Measurements from ENCODE around the gene IGFBP7. TPM values are rescaled to one million over a fixed set of nuclear protein-coding genes. Genes with fewer than 3 reads are reported as not detected.

Gene IGFBP7
- total and polyA plus RNA-seq, 4 experiments from 2014 or later = not detected

- no peak for DNase-seq
- ChIA-PET POLR2A (ENCODE audit: partially characterized antibody) (no interaction called here), CTCF (ENCODE audit: partially characterized antibody) (no interaction called here)
- Mint-ChIP-seq H3K27ac (no peak overlapping the region), H3K36me3 (no peaks in the 10 kb centered on the region), H3K4me3 (no peak overlapping the region), H3K9me3 (peaks cover 0 to 3% (median 0%) of the 10 kb centered on the region in 8 donors), H3K27me3 (peaks cover 16 to 17% of the 10 kb centered on the region in 2 donors), H3K4me1 (no peaks in the 10 kb centered on the region)
- intact Hi-C loops (cut with micrococcal nuclease) = no loop called here
- Histone ChIP-seq H3K4me3 (ENCODE audit: low read length in 2 of 2) (no peak overlapping the region), H3K36me3 (ENCODE audit: insufficient read depth, low read length) (no peaks in the 10 kb centered on the region), H3K27ac (ENCODE audit: low read depth, low read length) (no peak overlapping the region), H3K9me3 (ENCODE audit: control insufficient read depth in 1 of 2, low read length in 2 of 2) (no peaks in the 10 kb centered on the region), H3K4me1 (ENCODE audit: insufficient read depth, low read length) (no peaks in the 10 kb centered on the region), H3K27me3 (ENCODE audit: insufficient read depth, low read length) (no peaks in the 10 kb centered on the region)
Observed at GRCh38 chr4:57078685-57079521, 31.3 kb downstream of the IGFBP7 start.

DNA sequence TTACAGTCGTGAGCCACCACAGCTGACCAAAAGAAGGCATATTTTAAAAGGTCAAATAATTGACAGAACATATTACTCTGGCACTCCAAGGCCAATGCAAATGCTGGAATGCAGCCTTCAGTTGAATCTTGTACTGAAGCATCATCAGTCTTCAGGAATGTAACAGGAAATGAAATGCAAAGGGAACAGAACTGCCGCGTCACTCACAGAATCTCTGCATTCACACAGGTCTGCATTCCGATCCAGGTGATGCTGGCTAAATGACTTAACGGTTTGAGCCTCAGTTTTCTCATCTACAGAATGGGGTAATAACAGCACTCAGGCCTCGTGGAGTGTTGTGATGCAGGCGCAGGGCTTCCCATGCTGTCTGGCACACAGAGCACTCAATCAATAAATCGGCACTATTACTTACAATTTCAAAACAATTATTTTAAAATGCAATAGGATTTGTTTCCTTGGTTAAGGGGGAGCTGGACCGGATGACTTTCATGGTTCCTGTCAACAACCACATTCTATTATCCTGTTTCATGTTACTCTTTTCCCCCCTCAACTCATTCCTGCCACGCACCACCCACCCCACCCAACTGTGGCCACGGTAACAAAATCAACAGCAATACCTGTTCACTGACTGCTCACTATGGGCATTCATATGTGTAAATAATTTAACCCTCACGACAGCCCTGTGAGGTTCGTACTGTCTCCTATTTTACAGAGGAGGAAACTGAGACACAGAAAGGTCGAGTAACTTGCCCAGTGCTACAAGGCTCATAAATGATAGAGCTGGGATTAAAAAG is 32.4 kb downstream of the IGFBP7 start:
- H3K27ac ChIP-seq (ENCODE audit: low read depth, low read length) = no peak overlapping the region
- H3K27ac Mint-ChIP-seq = no peak overlapping the region
- H3K36me3 Mint-ChIP-seq = no peaks in the 10 kb centered on the region
- H3K4me3 ChIP-seq (ENCODE audit: low read length in 2 of 2) = no peak overlapping the region
- peaks cover 0 to 5% (median 0%) of the 10 kb centered on the region in 8 donors for H3K9me3 Mint-ChIP-seq
- no peak for DNase-seq
- H3K4me3 Mint-ChIP-seq = no peak overlapping the region
- H3K4me1 Mint-ChIP-seq = no peaks in the 10 kb centered on the region
- no peaks in the 10 kb centered on the region for H3K4me1 ChIP-seq (ENCODE audit: insufficient read depth, low read length)
- CTCF ChIA-PET (ENCODE audit: partially characterized antibody) = no interaction called here
- H3K36me3 ChIP-seq (ENCODE audit: insufficient read depth, low read length) = no peaks in the 10 kb centered on the region
- POLR2A ChIA-PET (ENCODE audit: partially characterized antibody) = no interaction called here
- H3K27me3 ChIP-seq (ENCODE audit: insufficient read depth, low read length) = no peaks in the 10 kb centered on the region
- no peaks in the 10 kb centered on the region for H3K9me3 ChIP-seq (ENCODE audit: control insufficient read depth in 1 of 2, low read length in 2 of 2)
- H3K27me3 Mint-ChIP-seq = peaks cover 16 to 19% of the 10 kb centered on the region in 2 donors
- intact Hi-C loops (cut with micrococcal nuclease) = no loop called here

- Histone ChIP-seq H3K4me3 (ENCODE audit: low read length in 2 of 2) (no peak overlapping the region), H3K27me3 (ENCODE audit: insufficient read depth, low read length) (no peaks in the 10 kb centered on the region), H3K4me1 (ENCODE audit: insufficient read depth, low read length) (no peaks in the 10 kb centered on the region), H3K27ac (ENCODE audit: low read depth, low read length) (no peak overlapping the region), H3K9me3 (ENCODE audit: control insufficient read depth in 1 of 2, low read length in 2 of 2) (no peaks in the 10 kb centered on the region), H3K36me3 (ENCODE audit: insufficient read depth, low read length) (no peaks in the 10 kb centered on the region)
- Mint-ChIP-seq H3K4me1 (no peaks in the 10 kb centered on the region), H3K4me3 (no peak overlapping the region), H3K9me3 (peaks cover 0 to 5% (median 0%) of the 10 kb centered on the region in 8 donors), H3K36me3 (no peaks in the 10 kb centered on the region), H3K27me3 (peaks cover 16 to 19% of the 10 kb centered on the region in 2 donors), H3K27ac (no peak overlapping the region)
- CTCF ChIA-PET (ENCODE audit: partially characterized antibody) = no interaction called here
- intact Hi-C loops (cut with micrococcal nuclease) = no loop called here
- no peak for DNase-seq
- POLR2A ChIA-PET (ENCODE audit: partially characterized antibody) = no interaction called here
Observed at GRCh38 chr4:57076646-57077045, 33.5 kb downstream of the IGFBP7 start.

DNA sequence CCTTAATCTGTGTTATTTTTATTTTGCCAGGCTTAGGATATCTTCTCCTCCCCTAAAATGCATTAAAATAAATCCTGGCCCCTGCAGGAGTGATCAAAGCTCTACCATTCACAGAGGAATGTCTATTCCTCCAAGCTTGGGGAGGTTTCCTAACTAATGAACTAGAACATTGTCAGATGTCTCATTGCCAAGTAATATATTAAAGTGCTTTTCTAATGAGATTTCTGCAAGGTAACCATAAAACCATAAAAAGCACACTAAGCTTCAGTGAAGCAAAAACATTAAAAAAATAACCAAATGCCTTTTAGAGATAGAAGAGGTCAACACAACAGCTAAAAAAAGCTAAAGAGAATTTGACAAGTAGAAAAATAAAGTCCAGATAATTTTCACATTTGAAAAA is 34.8 kb downstream of the IGFBP7 start:
- Mint-ChIP-seq H3K4me1 (no peaks in the 10 kb centered on the region), H3K27me3 (peaks cover 19% of the 10 kb centered on the region in 2 donors), H3K9me3 (peaks cover 0 to 5% (median 0%) of the 10 kb centered on the region in 8 donors), H3K27ac (no peak overlapping the region), H3K36me3 (no peaks in the 10 kb centered on the region), H3K4me3 (no peak overlapping the region)
- Histone ChIP-seq H3K36me3 (ENCODE audit: insufficient read depth, low read length) (no peaks in the 10 kb centered on the region), H3K4me1 (ENCODE audit: insufficient read depth, low read length) (no peaks in the 10 kb centered on the region), H3K4me3 (ENCODE audit: low read length in 2 of 2) (no peak overlapping the region), H3K27me3 (ENCODE audit: insufficient read depth, low read length) (no peaks in the 10 kb centered on the region), H3K27ac (ENCODE audit: low read depth, low read length) (no peak overlapping the region), H3K9me3 (ENCODE audit: control insufficient read depth in 1 of 2, low read length in 2 of 2) (no peaks in the 10 kb centered on the region)
- no peak for DNase-seq
- CTCF ChIA-PET (ENCODE audit: partially characterized antibody) = no interaction called here
- intact Hi-C loops (cut with micrococcal nuclease) = no loop called here
- POLR2A ChIA-PET (ENCODE audit: partially characterized antibody) = no interaction called here

GRCh38 chr4:57074744-57075143 is 35.4 kb downstream of the IGFBP7 start:
- no peaks in the 10 kb centered on the region for H3K9me3 ChIP-seq (ENCODE audit: control insufficient read depth in 1 of 2, low read length in 2 of 2)
- no peak overlapping the region for H3K4me3 Mint-ChIP-seq
- no peaks in the 10 kb centered on the region for H3K36me3 ChIP-seq (ENCODE audit: insufficient read depth, low read length)
- no peaks in the 10 kb centered on the region for H3K36me3 Mint-ChIP-seq
- POLR2A ChIA-PET (ENCODE audit: partially characterized antibody) = no interaction called here
- no peak overlapping the region for H3K27ac ChIP-seq (ENCODE audit: low read depth, low read length)
- H3K4me1 Mint-ChIP-seq = no peaks in the 10 kb centered on the region
- H3K4me3 ChIP-seq (ENCODE audit: low read length in 2 of 2) = no peak overlapping the region
- CTCF ChIA-PET (ENCODE audit: partially characterized antibody) = no interaction called here
- DNase-seq = no peak
- no peak overlapping the region for H3K27ac Mint-ChIP-seq
- H3K27me3 Mint-ChIP-seq = peaks cover 19% of the 10 kb centered on the region in 2 donors
- intact Hi-C loops (cut with micrococcal nuclease) = no loop called here
- no peaks in the 10 kb centered on the region for H3K27me3 ChIP-seq (ENCODE audit: insufficient read depth, low read length)
- no peaks in the 10 kb centered on the region for H3K4me1 ChIP-seq (ENCODE audit: insufficient read depth, low read length)
- H3K9me3 Mint-ChIP-seq = peaks cover 0 to 5% (median 0%) of the 10 kb centered on the region in 8 donors

- intact Hi-C loops (cut with micrococcal nuclease) = no loop called here
- Mint-ChIP-seq H3K4me1 (no peaks in the 10 kb centered on the region), H3K4me3 (no peak overlapping the region), H3K27me3 (peaks cover 17 to 18% of the 10 kb centered on the region in 2 donors), H3K36me3 (no peaks in the 10 kb centered on the region), H3K9me3 (peaks cover 0 to 2% (median 0%) of the 10 kb centered on the region in 8 donors), H3K27ac (no peak overlapping the region)
- ChIA-PET POLR2A (ENCODE audit: partially characterized antibody) (no interaction called here), CTCF (ENCODE audit: partially characterized antibody) (no interaction called here)
- H3K4me1 ChIP-seq (ENCODE audit: insufficient read depth, low read length) = no peaks in the 10 kb centered on the region
- no peaks in the 10 kb centered on the region for H3K27me3 ChIP-seq (ENCODE audit: insufficient read depth, low read length)
- H3K9me3 ChIP-seq (ENCODE audit: control insufficient read depth in 1 of 2, low read length in 2 of 2) = no peaks in the 10 kb centered on the region
- no peak for DNase-seq
- no peak overlapping the region for H3K27ac ChIP-seq (ENCODE audit: low read depth, low read length)
- no peak overlapping the region for H3K4me3 ChIP-seq (ENCODE audit: low read length in 2 of 2)
- H3K36me3 ChIP-seq (ENCODE audit: insufficient read depth, low read length) = no peaks in the 10 kb centered on the region
Observed at GRCh38 chr4:57073559-57073958, 36.6 kb downstream of the IGFBP7 start.

DNA sequence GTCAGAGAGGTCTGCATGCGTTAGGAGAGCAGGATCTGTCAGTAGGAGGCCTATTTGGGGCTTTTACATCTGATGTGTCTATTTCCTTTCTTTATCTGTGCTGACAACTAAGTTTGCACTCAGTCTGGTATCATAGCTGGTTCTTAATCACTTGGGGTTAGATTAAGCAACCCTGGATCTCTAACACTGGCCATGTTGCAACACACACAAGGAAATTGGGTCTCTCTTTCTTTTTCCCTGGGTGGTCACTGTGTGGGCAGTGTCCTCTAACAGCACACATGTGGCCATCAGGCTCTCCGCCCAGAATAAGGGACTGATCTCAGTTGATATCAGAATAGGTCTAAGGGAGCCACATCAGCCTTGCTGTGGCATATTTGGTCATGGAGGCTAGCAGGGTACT is 38.9 kb downstream of the IGFBP7 start:
- Histone ChIP-seq H3K27me3 (ENCODE audit: insufficient read depth, low read length) (no peaks in the 10 kb centered on the region), H3K4me3 (ENCODE audit: low read length in 2 of 2) (no peak overlapping the region), H3K9me3 (ENCODE audit: control insufficient read depth in 1 of 2, low read length in 2 of 2) (no peaks in the 10 kb centered on the region), H3K27ac (ENCODE audit: low read depth, low read length) (no peak overlapping the region), H3K36me3 (ENCODE audit: insufficient read depth, low read length) (no peaks in the 10 kb centered on the region), H3K4me1 (ENCODE audit: insufficient read depth, low read length) (no peaks in the 10 kb centered on the region)
- Mint-ChIP-seq H3K36me3 (no peaks in the 10 kb centered on the region), H3K27ac (no peak overlapping the region), H3K4me3 (no peak overlapping the region), H3K9me3 (peaks cover 0 to 2% (median 0%) of the 10 kb centered on the region in 8 donors), H3K27me3 (peaks cover 9% of the 10 kb centered on the region in 2 donors), H3K4me1 (no peaks in the 10 kb centered on the region)
- intact Hi-C loops (cut with micrococcal nuclease) = no loop called here
- ChIA-PET POLR2A (ENCODE audit: partially characterized antibody) (no interaction called here), CTCF (ENCODE audit: partially characterized antibody) (interaction anchor here (0.6 kb wide), 1 partner anchor 73 kb away, joined by 3 read pairs; no protein-coding TSS in a partner anchor)
- DNase-seq = no peak

Data from CD4-positive, alpha-beta memory T cell (primary cell).